K562 (cell line): Measurements from ENCODE around the gene CLCN5. TPM values are rescaled to one million over a fixed set of nuclear protein-coding genes. Genes with fewer than 3 reads are reported as not detected.

Experiments
- ATAC-seq: fragments of 200-7000 bp; cut with Tn5 transposase; 3 replicates; pipeline ENCODE4 v1.9.1; 2020; ENCODE audit warnings: moderate library complexity
- Bru-seq: library from RNA; stranded (reverse); fragments of 400-500 nt; gene quantifications from one replicate; lab custom pipeline; 2021; lab: Mats Ljungman, UMichigan
- BruChase-seq, 2 experiments: library from RNA; stranded (reverse); fragments of 400-500 nt; gene quantifications; one replicate each; lab custom pipeline; 2021; lab: Mats Ljungman, UMichigan
- BruUV-seq: library from RNA; stranded (reverse); fragments of 400-500 nt; replicated peaks from 2 replicates; lab custom pipeline; 2021; lab: Mats Ljungman, UMichigan
- CTCF ChIA-PET: fragments of 300-600 bp; formaldehyde crosslinking; extraction: SDS; loops from one replicate; lab custom pipeline; 2021; ENCODE audit warnings: low intra/inter-chr PET ratio; lab: Yijun Ruan, JAX
- POLR2A ChIA-PET: fragments of 300-600, 350-650 bp; sonication (Branson Sonifier 250); formaldehyde crosslinking; extraction: SDS; loops from one replicate; lab custom pipeline; 2021; ENCODE audit warnings: antibody characterized with exemption, inconsistent platforms; lab: Yijun Ruan, JAX
- DNase-seq, 4 experiments: peaks; one replicate each; pipeline versions ENCODE4 v3.0.0 to v3.0.0-alpha.2; 2011 to 2018; ENCODE audit warnings: low spot score in 3 of 4, mixed read lengths in 3 of 4; ENCODE audit errors: extremely low read depth in 1 of 4
- FAIRE-seq: peaks from 2 replicates; lab custom pipeline; 2011; peaks lifted over from hg19 to GRCh38; lab: Jason Lieb, UNC
- H2AFZ ChIP-seq: 2 replicates; pipeline ENCODE4 v1.6.0; 2011; ENCODE audit warnings: low read depth, low read length, control low read depth, inconsistent platforms
- H3K27ac ChIP-seq: fragments of 200-600 bp; 3 replicates; pipeline ENCODE4 v1.8.0; 2011; ENCODE audit warnings: low read depth, mild to moderate bottlenecking, control low read depth, inconsistent platforms, low read length, moderate library complexity, mixed read lengths; ENCODE audit errors: extremely low read depth
- H3K27me3 ChIP-seq, 2 experiments: fragments of 300-600 bp in 1 of 2; 2 replicates in 1 of 2; 3 replicates in 1 of 2; pipeline versions ENCODE4 v1.6.0 to v1.8.0; 2011; ENCODE audit warnings: inconsistent platforms in 2 of 2, low read length in 2 of 2, mild to moderate bottlenecking in 1 of 2, mixed read lengths in 1 of 2, moderate library complexity in 1 of 2; ENCODE audit not compliant: control insufficient read depth in 2 of 2, insufficient read depth in 2 of 2
- H3K36me3 ChIP-seq: fragments of 300-600 bp; 3 replicates; pipeline ENCODE4 v1.8.0; 2011; ENCODE audit warnings: mild to moderate bottlenecking, low read length, inconsistent platforms; ENCODE audit not compliant: control insufficient read depth, insufficient read depth
- H3K4me1 ChIP-seq, 2 experiments: fragments of 200-600 bp in 1 of 2; replicated peaks in 1 of 2; 2 replicates in 1 of 2; 3 replicates in 1 of 2; pipeline versions ENCODE4 v1.5.1 to v1.8.0; 2011; ENCODE audit warnings: inconsistent platforms in 2 of 2, low read length in 2 of 2, mild to moderate bottlenecking in 1 of 2, mixed read lengths in 1 of 2, moderate library complexity in 1 of 2; ENCODE audit not compliant: control insufficient read depth in 2 of 2, insufficient read depth in 2 of 2
- H3K4me2 ChIP-seq: 2 replicates; pipeline ENCODE4 v1.6.1; 2011; ENCODE audit warnings: low read length, control low read depth, inconsistent platforms, mixed read lengths; ENCODE audit not compliant: insufficient read depth
- H3K4me3 ChIP-seq: fragments of 200-600 bp; sonication (generic), shearing (Covaris generic); 2 replicates; pipeline ENCODE4 v1.5.1; 2016; ENCODE audit warnings: control low read depth, inconsistent platforms
- H3K79me2 ChIP-seq: fragments of 200-600 bp; 3 replicates; pipeline ENCODE4 v1.8.0; 2011; ENCODE audit warnings: low read length, inconsistent platforms; ENCODE audit not compliant: control insufficient read depth, insufficient read depth
- H3K9ac ChIP-seq, 2 experiments: 2 replicates each; pipeline versions ENCODE4 v1.6.0 to v1.6.1; 2011; ENCODE audit warnings: low read depth in 2 of 2, low read length in 2 of 2, control low read depth in 1 of 2, inconsistent platforms in 1 of 2, mild to moderate bottlenecking in 1 of 2, mixed read lengths in 1 of 2; ENCODE audit not compliant: insufficient read depth in 1 of 2
- H3K9me1 ChIP-seq: one replicate; pipeline ENCODE4 v1.6.0; 2011; ENCODE audit warnings: inconsistent platforms, mild to moderate bottlenecking, low read length, moderate library complexity; ENCODE audit not compliant: control insufficient read depth, insufficient read depth
- H3K9me3 ChIP-seq: replicated peaks from 2 replicates; pipeline ENCODE4 v1.5.1; 2011; ENCODE audit warnings: low read depth, low read length, inconsistent platforms; ENCODE audit not compliant: control insufficient read depth, insufficient read depth
- H4K20me1 ChIP-seq: replicated peaks from 2 replicates; pipeline ENCODE4 v1.6.1; 2011; ENCODE audit warnings: low read length, inconsistent platforms, mixed read lengths; ENCODE audit not compliant: control insufficient read depth, insufficient read depth
- ARHGAP35 ChIP-seq: fragments of 450-650 bp; IDR thresholded peaks from 2 replicates; pipeline ENCODE4 v1.6.1; 2018; ENCODE audit not compliant: partially characterized antibody
- ID3 ChIP-seq, 2 experiments: fragments of 250-450 bp in 1 of 2; fragments of 450-650 bp in 1 of 2; sonication (Bioruptor Pico) in 1 of 2; IDR thresholded peaks; 2 replicates each; pipeline versions ENCODE4 v1.6.1 to v1.8.0; 2016 to 2021; ENCODE audit warnings: mild to moderate bottlenecking in 2 of 2, moderate library complexity in 2 of 2, missing compliant biosample characterization in 1 of 2, missing genetic modification characterization in 1 of 2
- KLF1 ChIP-seq: fragments of 450-650 bp; IDR thresholded peaks from 2 replicates; pipeline ENCODE4 v1.6.1; 2016; ENCODE audit warnings: missing genetic modification characterization, missing compliant biosample characterization
- NCOA6 ChIP-seq: fragments of 450-650 bp; IDR thresholded peaks from 2 replicates; pipeline ENCODE4 v1.6.1; 2017; ENCODE audit warnings: mild to moderate bottlenecking
- PHB ChIP-seq: fragments of 250-450 bp; sonication (Bioruptor Pico); IDR thresholded peaks from 2 replicates; pipeline ENCODE4 v1.5.0; 2021
- SAP30 ChIP-seq: fragments of 200-600 bp; sonication (generic); IDR thresholded peaks from 2 replicates; pipeline ENCODE4 v1.6.1; 2012; ENCODE audit warnings: borderline replicate concordance, low read depth, mild to moderate bottlenecking, moderate library complexity, low read length, control low read depth, inconsistent platforms; ENCODE audit not compliant: insufficient read depth, poor library complexity, severe bottlenecking
- TEAD2 ChIP-seq: fragments of 450-650 bp; IDR thresholded peaks from 2 replicates; pipeline ENCODE4 v1.6.1; 2016; ENCODE audit warnings: missing genetic modification characterization, control low read depth, missing compliant biosample characterization
- THRAP3 ChIP-seq: fragments of 450-650 bp; IDR thresholded peaks from 2 replicates; pipeline ENCODE4 v1.6.1; 2016; ENCODE audit warnings: mild to moderate bottlenecking, inconsistent platforms, borderline replicate concordance
- USF1 ChIP-seq: sonication (generic); formaldehyde crosslinking; IDR thresholded peaks from 2 replicates; pipeline ENCODE4 v1.9.0; 2022; ENCODE audit warnings: mild to moderate bottlenecking, missing genetic modification reagents
- ZBTB7A ChIP-seq: IDR thresholded peaks from 2 replicates; pipeline ENCODE4 v1.6.1; 2011; ENCODE audit warnings: low read depth, mild to moderate bottlenecking, low read length, moderate library complexity, borderline replicate concordance; ENCODE audit not compliant: control insufficient read depth
- WGBS: fragments of 100-300 bp; shearing (Covaris generic); methylation state at CpG from one replicate; pipeline ENCODE4 v1.1.6; 2016; ENCODE audit warnings: low coverage, mixed read lengths; ENCODE audit not compliant: insufficient coverage; ENCODE audit errors: missing lambda C conversion rate; 5-methylcytosine and 5-hydroxymethylcytosine counted together
- in situ Hi-C: fragments of 300-500 bp; cut with MboI; formaldehyde crosslinking; loops from 4 replicates; pipeline ENCODE4 v1.15.0; 2018; ENCODE audit warnings: inconsistent platforms, mixed read lengths
- intact Hi-C: fragments of 100-400 bp; cut with micrococcal nuclease; formaldehyde crosslinking; loops from 2 replicates; pipeline ENCODE4 v1.14.2; 2022
- long read RNA-seq, 3 experiments: library from polyadenylated mRNA in 2 of 3; library from RNA in 1 of 3; unstranded in 2 of 3; stranded (forward) in 1 of 3; transcript quantifications; one replicate each; pipeline ENCODE4 v2.0.0, GENCODE V29; 2019 to 2022
- polyA minus RNA-seq, 3 experiments: library from RNA; depleted of rRNA, polyadenylated mRNA; stranded (reverse); fragments of >200 nt; gene quantifications; 2 replicates each; pipeline ENCODE4 v1.2.3, GENCODE V29; 2011
- polyA plus RNA-seq, 8 experiments: library from polyadenylated mRNA; depleted of rRNA in 4 of 8; stranded (reverse) in 5 of 8; unstranded in 3 of 8; fragments of >200 nt; fragmentation: Nextera tagmentation in 2 of 8; fragmentation: Illumina TruSeq in 1 of 8; extraction: Ambion mirVana in 2 of 8; extraction: Trizol in 1 of 8; gene quantifications; 2 replicates each; pipeline versions ENCODE4 v1.2.1 to v1.2.3, GENCODE V29; 2011 to 2014; ENCODE audit warnings: inconsistent platforms in 1 of 8, missing spikeins in 1 of 8
- total RNA-seq, 7 experiments: library from RNA; depleted of rRNA in 6 of 7; stranded (reverse); fragments of >200 nt in 6 of 7; fragmentation: Illumina TruSeq in 2 of 7; extraction: Trizol in 2 of 7; gene quantifications; 2 replicates each; pipeline versions ENCODE4 v1.2.1 to v1.2.3, GENCODE V29; 2011 to 2021; ENCODE audit warnings: low replicate concordance in 1 of 7

Gene CLCN5
- 14.7 and 22.2 TPM in 2 replicates for total RNA-seq (2011; cell fraction: chromatin; rRNA removed; ENCODE audit: low replicate concordance)
- 9.5 and 13.8 TPM in 2 replicates for total RNA-seq (2011; cell fraction: nucleolus; rRNA removed)
- total RNA-seq (2011; cell fraction: nucleoplasm; rRNA removed), result 11.7 and 17.7 TPM in 2 replicates
- total RNA-seq (2014; rRNA removed) (4.6 and 4.8 TPM in 2 replicates), total RNA-seq (2014; rRNA removed; fragmentation: Illumina TruSeq; extraction: Trizol) (9.5 TPM in 2 replicates), total RNA-seq (2015; rRNA removed; fragmentation: Illumina TruSeq; extraction: Trizol) (10.1 and 11.8 TPM in 2 replicates), total RNA-seq (2021) (8.6 and 9.7 TPM in 2 replicates), polyA plus RNA-seq (2011; rRNA removed) (5.1 and 7.4 TPM in 2 replicates), polyA plus RNA-seq (2014; fragmentation: Illumina TruSeq; extraction: Trizol) (7.1 and 7.2 TPM in 2 replicates), polyA plus RNA-seq (2014; fragmentation: Nextera tagmentation; extraction: Ambion mirVana) (1 to 10 TPM in 1 of 2 experiments, under 1 TPM in 1; 0.94 to 1.6 TPM), polyA plus RNA-seq (2014; rRNA removed) (4.6 and 4.8 TPM in 2 replicates), polyA minus RNA-seq (2011; rRNA and poly(A)+ RNA removed) (16.9 and 18.2 TPM in 2 replicates), Bru-seq, nascent RNA (percentile 52 among the genes with signal in this experiment), BruChase-seq, experiment 1, labeled RNA remaining after a 2-hour chase (percentile 49 among the genes with signal in this experiment), BruChase-seq, experiment 2, labeled RNA remaining after a 6-hour chase (percentile 53 among the genes with signal in this experiment)
- 3.9 and 5.2 TPM in 2 replicates for polyA plus RNA-seq (2011; cell fraction: cytosol; rRNA removed)
- 9.3 and 9.5 TPM in 2 replicates for polyA plus RNA-seq (2011; cell fraction: nucleus; rRNA removed)
- 3.8 and 4.0 TPM in 2 replicates for polyA plus RNA-seq (2012)
- 7.8 and 9.3 TPM in 2 replicates for polyA minus RNA-seq (2011; cell fraction: cytosol; rRNA and poly(A)+ RNA removed)
- polyA minus RNA-seq (2011; cell fraction: nucleus; rRNA and poly(A)+ RNA removed), result 6.9 and 12.8 TPM in 2 replicates
- long read RNA-seq, experiment 1, partial matches to known transcripts, result 3 of 15 reads
- long read RNA-seq, experiment 1, other reads (novel, unspliced or antisense), result 10 of 15 reads
- long read RNA-seq, experiment 2, partial matches to known transcripts, result 1 of 7 reads
- long read RNA-seq, experiment 2, other reads (novel, unspliced or antisense), result 6 of 7 reads
- long read RNA-seq, experiment 3, partial matches to known transcripts, result 0 of 2 reads
- long read RNA-seq, experiment 3, other reads (novel, unspliced or antisense), result 1 of 2 reads

- Histone ChIP-seq H2AFZ (peak within 1 kb of the TSS; percentile 66), H3K79me2 (peaks cover 9% of the 10 kb centered on the region; the same call in 1 of the 3 replicates), H3K4me1 (peaks cover 6 to 8% of the 10 kb centered on the region in 2 experiments; a peak in 4 of 5 replicates), H3K36me3 (0 out of 3 replicates have a peak, but pooled peaks cover 5% of the 10 kb centered on the region), H3K4me2 (peak within 1 kb of the TSS; percentile 73), H3K9ac (peak within 1 kb of the TSS; percentile 60 to 91), H4K20me1 (no peaks in the 10 kb centered on the region; the same call in 1 of the 2 replicates), H3K4me3 (peak within 1 kb of the TSS; percentile 58), H3K27me3 (no peaks in the 10 kb centered on the region), H3K9me1 (no peaks in the 10 kb centered on the region), H3K9me3 (no peaks in the 10 kb centered on the region), H3K27ac (peak within 1 kb of the TSS; percentile 68)
- in situ Hi-C loops, result loop anchor here (25.0 kb wide), 1 partner anchor 1285 kb away; no protein-coding TSS in a partner anchor
- WGBS, result 30% methylated on average over 11 of the region's 83 CpGs
- no TSS peak for BruUV-seq
- ChIA-PET POLR2A (interaction anchor here (1.4 kb wide), 1 partner anchor 15 kb away, joined by 4 read pairs; no protein-coding TSS in a partner anchor), CTCF (no interaction called here)
- intact Hi-C loops, result no loop called here
- DNase-seq (peak; percentile 86 to 91 (median 88)), FAIRE-seq (peak; percentile 84), ATAC-seq (peak; percentile 95)
- TF ChIP-seq ARHGAP35 (no peak), THRAP3 (no peak), SAP30 (peak; percentile 22), PHB (CRISPR knock-in tag) (no peak), TEAD2 (no peak), KLF1 (no peak), ID3 (CRISPR knock-in tag; IDR thresholded peaks at IDR 0.05) (no peak), ID3 (tag; IDR thresholded peaks at IDR 0.05) (no peak), NCOA6 (no peak), USF1 (peak; percentile 74), ZBTB7A (peak; percentile 25; the same call in 1 of the 2 replicates)
Observed at GRCh38 chrX:49922291-49923241, at the start of gene CLCN5. Gene CLCN5 (plus strand): TSS chrX:49922596. CDS start chrX:49925299, 2,703 bp downstream.
